Mammary epithelial cell (primary cell): ENCODE results near the gene OVOL3.

Experiments
- CTCF ChIP-seq, 2 donors: IDR thresholded peaks in 1 of 2; conservative IDR thresholded peaks in 1 of 2; 2 replicates each; pipeline ENCODE4 v1.5.1; 2011 to 2012; ENCODE audit warnings: inconsistent platforms in 2 of 2, low read length in 2 of 2, mild to moderate bottlenecking in 2 of 2, control low read depth in 1 of 2, low read depth in 1 of 2; ENCODE audit not compliant: insufficient read depth in 1 of 2; ENCODE audit errors: extremely low read depth in 1 of 2
- EZH2 ChIP-seq: IDR thresholded peaks from 2 replicates; pipeline ENCODE4 v1.6.1; 2012; ENCODE audit warnings: low read length, inconsistent platforms, borderline replicate concordance

GRCh38 chr19:36141039-36141927 is 30.3 kb downstream of the OVOL3 start:
- TF ChIP-seq CTCF (conservative IDR thresholded peaks at IDR 0.05 in 1 of 2, IDR thresholded peaks at IDR 0.05 in 1 of 2; ENCODE audit: extremely low read depth in 1 of 2, insufficient read depth in 1 of 2, low read depth in 1 of 2, low read length in 2 of 2), result no peak
- no peak for TF ChIP-seq EZH2
